GM19351 (cell line): ENCODE results near the gene VPS9D1.

Source experiments
- ATAC-seq: cut with Tn5 transposase; IDR thresholded peaks from one replicate; pipeline ENCODE4 v1.9.1; 2021; ENCODE audit warnings: mild to moderate bottlenecking, moderate library complexity; ENCODE audit not compliant: unreplicated experiment

Gene VPS9D1

DNA sequence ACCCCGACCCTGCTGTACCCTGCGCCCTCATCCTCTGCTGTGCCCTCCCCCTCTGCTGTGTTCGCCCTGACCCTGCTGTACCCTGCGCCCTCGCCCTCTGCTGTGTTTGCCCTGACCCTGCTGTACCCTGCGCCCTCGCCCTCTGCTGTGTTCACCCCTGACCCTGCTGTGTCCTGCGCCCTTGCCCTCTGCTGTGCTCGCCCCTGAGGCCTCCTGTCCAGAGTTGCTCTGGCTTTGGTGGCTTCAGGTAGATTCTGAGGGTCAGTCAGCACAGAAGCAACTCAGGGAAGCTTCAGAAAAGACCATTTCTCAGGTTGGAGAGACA is 12.2 kb upstream of the VPS9D1 start:
- ATAC-seq, result no peak

DNA sequence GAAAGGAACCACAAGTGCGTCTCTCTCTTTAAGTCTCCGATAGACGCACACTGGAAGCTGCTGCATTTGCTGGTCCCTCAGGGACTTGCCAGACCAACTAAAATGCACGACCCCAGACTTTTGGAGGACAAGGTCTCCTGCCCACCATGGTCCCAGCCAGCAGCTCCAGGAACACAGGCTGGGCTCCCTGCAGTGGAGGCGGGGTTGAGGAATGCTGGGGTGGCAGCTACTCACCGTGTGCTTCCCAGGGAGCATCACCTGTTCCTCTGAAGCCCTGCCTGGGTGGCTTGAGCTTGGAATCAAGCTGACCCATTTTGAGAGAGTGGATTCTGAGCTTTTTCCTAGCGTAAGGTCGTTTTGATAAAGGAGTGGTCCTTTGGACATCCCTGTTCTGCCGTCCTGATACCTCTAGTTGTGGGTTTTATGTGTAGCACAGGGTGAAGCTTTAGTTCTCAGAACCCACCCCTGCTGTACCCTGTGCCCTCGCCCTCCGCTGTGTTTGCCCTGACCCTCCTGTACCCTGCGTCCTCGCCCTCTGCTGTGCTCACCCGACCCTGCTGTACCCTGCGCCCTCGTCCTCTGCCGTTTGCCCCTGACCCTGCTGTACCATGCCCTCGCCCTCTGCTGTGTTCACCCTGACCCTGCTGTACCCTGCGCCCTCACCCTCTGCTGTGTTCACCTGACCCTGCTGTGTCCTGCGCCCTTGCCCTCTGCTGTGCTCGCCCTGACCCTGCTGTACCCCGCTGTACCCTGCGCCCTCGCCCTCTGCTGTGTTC is 11.6 kb upstream of the VPS9D1 start:
- ATAC-seq, result no peak

DNA sequence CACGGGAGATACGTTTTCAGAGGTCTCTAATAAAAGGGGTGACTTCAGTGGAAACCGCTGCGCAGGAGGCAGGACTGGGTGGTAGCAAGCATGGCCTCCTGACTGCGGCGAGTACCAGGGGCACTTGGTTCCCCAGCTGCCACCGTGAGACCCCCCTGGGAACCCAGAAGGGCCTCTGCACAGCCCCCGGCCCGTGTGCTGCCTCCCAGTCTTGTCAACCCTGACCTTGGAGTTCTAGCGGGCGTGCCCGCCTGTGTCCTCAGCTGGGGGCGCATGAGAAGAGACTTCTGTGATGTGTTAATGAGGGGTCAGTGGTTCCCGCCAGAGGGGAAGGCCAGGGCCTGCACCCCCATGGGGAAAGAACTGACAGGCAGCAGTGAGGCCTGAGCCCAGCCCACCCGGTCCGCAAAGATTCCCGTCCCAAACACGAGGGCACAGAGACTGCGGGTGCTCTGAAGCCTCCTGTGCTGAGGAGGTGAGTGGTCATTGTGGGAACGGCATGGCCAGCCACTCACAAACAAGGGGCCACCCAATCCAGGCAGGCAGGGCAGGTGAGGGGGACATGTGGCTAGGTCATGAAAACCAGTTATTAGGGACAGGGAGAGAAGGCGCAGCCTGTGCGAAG is 10.0 kb upstream of the VPS9D1 start:
- no peak for ATAC-seq

DNA sequence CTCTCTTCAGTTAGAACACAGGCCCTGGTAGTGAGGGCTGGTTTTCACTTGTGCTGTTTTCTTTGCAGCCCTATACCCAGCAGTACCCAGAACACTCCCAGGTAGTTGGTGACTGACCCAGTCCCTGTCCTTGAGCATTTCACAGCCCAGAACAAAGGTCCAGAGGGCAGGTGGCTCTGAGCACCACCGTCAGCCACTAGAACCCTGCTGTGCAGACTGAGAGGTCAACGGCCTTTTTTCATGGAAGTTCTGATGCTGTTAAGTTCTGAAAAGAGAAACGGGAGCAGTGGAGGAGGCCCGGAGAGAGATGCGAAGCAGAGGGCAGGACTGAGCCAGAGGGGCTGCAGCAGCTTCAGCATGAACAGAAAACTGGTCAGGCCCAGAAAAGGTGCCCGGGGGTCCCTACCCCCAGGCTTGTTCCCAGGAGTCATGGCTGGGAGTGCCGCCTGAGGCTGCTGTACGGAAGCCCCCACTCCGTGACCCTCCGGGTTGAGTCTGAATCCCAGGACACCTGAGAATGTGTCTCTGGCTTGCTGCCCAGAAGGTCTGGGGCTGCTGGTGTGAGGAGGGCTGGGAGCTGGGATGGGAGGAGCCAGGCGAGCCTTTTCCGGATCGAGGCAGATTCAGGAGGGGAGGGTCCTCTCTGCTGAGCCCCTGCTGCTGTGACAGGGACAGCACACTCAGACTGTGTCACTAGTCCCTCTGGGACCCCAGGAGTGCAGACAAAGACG is 9.3 kb upstream of the VPS9D1 start:
- no peak for ATAC-seq

DNA sequence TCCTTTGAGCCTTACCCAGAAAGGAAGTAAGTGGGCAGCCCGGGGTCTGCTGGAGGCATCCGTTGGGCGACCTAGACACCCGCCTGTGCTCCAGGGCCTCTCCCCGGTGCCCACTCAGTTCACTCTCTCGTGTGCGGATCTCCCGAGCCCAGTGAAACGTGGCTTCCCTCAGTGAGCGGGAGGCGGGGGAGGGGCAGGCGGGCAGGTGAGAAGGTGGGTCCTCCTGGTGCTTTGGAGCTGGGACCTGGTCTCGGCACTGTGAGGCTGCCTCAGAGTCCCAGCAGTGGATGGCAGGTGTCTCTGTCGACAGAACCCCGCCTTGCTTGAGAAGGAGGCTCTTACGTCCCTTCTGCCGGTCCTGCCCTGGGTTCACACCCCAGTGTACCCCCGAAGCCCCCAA is 8.6 kb upstream of the VPS9D1 start:
- ATAC-seq, result no peak

DNA sequence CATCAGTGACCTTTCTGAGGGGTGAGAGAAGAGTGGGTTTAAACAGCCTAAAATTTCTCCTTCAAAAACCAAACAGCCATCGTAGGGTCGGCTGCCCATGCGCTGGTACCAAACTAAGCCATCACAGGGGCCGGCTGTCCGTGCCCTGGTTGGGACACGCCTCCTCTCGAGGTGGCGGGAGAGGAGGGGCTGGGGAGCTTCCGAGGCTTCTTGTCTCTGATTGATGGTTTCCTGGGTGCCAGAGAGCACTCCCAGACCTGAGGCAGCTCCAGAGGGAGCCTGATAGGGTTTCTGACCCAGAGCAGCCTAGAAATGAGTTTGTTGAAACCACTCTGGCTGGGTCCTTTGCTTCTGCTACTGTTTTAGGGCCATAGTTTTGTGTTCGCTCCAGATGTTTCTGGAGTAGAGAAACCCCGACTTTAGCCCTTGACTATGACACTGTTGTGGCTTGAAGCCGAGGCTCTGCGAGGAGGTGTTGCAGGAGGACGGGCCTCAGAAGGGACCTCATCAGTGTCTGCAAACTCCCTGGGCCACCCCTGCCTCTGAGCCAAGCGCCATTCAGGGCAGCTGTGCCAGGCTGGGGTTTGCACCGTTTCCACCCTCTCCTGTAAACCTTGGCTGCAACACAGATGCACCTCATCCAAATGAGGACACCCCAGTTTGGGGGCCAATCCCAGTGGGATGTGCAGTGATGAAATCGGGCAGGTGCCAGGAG is 6.9 kb upstream of the VPS9D1 start:
- no peak for ATAC-seq

GRCh38 chr16:89723279-89724250 is 2.9 kb upstream of the VPS9D1 start:
- ATAC-seq, result no peak

- peak; percentile 4 for ATAC-seq
These were observed 1.9 kb upstream of the VPS9D1 start for GRCh38 chr16:89722392-89723278.

DNA sequence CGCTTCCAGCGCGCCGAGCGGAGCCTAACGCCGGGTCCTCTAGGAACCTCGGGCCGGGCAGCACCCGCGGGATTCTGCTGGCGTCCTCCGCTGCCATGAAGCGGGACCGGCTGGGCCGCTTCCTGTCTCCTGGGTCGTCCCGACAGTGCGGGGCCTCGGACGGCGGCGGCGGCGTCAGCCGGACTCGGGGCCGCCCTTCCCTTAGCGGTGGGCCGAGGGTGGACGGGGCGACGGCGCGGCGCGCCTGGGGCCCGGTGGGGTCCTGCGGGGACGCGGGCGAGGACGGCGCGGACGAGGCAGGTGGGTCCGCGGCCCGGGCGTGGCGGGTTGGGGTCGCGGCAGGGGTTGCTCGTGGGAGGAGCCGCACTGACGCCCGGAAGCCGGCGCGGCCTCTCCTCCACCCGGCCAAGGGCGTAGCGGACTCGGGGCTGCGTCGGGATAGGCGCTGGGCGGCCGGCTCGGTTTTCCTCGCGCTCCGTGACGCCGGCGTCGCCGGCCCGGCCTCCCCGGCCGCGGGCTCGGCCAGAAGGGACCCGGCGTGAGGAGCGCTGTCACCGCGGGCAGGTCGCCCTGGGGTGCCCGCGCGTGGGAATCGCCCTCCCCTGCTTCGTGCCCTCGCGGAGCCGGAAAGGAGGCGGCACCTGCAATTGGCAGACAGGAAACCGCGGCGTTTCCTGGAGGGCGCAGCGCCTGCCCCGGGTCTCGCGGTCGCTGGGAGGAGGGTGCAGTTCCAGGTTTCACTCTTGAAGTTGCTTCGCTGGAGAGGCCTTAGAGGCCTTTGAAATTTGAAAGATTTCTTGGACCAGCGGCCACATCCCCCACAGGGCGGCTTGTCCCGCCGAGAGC is 1.1 kb upstream of the VPS9D1 start:
- ATAC-seq, result peak; percentile 25

DNA sequence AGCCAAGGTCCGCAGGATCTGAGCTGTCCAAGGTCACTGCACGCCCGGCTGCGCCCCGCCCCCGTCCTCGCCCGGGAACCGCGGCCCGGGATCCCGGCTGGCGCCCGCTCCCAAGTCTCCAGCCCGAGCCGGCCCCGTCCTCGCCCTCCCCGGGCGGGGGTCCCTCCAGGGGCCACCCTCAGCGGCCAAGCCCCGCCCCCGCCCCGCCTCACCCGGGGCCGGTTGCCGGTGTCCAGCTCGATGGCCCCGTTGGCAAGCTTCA is 216 bp downstream of the VPS9D1 start:
- ATAC-seq, result peak; percentile 7

GRCh38 chr16:89717688-89718505 is 2.8 kb downstream of the VPS9D1 start:
- no peak for ATAC-seq

GRCh38 chr16:89716916-89717687 is 3.6 kb downstream of the VPS9D1 start:
- no peak for ATAC-seq

GRCh38 chr16:89716493-89716892 is 4.2 kb downstream of the VPS9D1 start:
- no peak for ATAC-seq

GRCh38 chr16:89712274-89712781 is 8.4 kb downstream of the VPS9D1 start:
- no peak for ATAC-seq

DNA sequence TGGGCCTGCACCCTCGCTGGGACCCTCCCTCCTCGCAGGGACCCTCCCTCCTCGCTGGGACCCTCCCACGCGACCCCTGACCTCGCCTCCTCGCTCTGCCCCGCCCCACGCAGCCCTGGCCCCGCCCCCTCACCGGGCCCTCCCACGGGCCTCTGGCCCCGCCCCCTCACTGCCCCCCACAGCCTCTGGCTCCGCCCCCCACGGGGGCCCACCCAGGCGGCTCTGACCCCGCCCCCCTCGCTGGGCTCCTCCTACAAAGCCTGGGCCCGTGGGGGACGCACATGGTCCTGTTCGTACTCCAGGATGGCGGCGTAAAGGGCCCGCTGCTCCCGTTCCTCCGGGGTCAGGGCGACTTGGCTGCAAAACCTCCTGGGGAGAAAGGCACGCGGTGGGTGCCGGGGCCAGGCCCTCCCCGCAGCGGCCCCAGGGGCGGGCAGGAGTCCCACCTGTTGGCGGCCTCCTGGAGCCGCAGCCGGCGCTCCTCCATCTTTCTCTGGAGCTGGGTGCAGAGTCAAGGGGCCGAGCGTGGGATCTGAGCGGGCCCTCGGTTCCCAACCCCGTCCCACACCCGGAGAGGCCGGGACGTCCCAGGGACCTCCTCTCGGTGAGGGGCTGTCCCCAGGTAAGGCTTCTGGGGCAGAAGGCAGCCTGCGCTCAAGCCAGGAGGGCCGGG is 9.0 kb downstream of the VPS9D1 start:
- ATAC-seq, result peak; percentile 75
